Endothelial cell (in vitro differentiated cells): ENCODE measurements around the gene FMO3. TPM values are rescaled to one million over a fixed set of nuclear protein-coding genes. Genes with fewer than 3 reads are reported as not detected.

Source experiments
- DNase-seq: peaks from one replicate; pipeline ENCODE4 v3.0.0; 2021; ENCODE audit warnings: low spot score
- H3K27ac Mint-ChIP-seq: one replicate; pipeline ENCODE4 v1.8.0; 2021; ENCODE audit warnings: mixed read lengths, inconsistent platforms; ENCODE audit not compliant: unreplicated experiment
- H3K27me3 Mint-ChIP-seq: one replicate; pipeline ENCODE4 v1.8.0; 2021; ENCODE audit warnings: mild to moderate bottlenecking, moderate library complexity, mixed read lengths, inconsistent platforms; ENCODE audit not compliant: unreplicated experiment
- H3K36me3 Mint-ChIP-seq: one replicate; pipeline ENCODE4 v1.8.0; 2021; ENCODE audit warnings: mild to moderate bottlenecking, low read depth, mixed read lengths, inconsistent platforms; ENCODE audit not compliant: unreplicated experiment
- H3K4me1 Mint-ChIP-seq: one replicate; pipeline ENCODE4 v1.8.0; 2021; ENCODE audit warnings: mild to moderate bottlenecking, mixed read lengths, inconsistent platforms; ENCODE audit not compliant: unreplicated experiment
- H3K4me3 Mint-ChIP-seq: one replicate; pipeline ENCODE4 v1.8.0; 2021; ENCODE audit warnings: mild to moderate bottlenecking, mixed read lengths, inconsistent platforms; ENCODE audit not compliant: unreplicated experiment
- H3K9me3 Mint-ChIP-seq: one replicate; pipeline ENCODE4 v1.8.0; 2021; ENCODE audit warnings: mixed read lengths, inconsistent platforms; ENCODE audit not compliant: unreplicated experiment
- total RNA-seq: library from RNA; stranded (reverse); fragmentation: NEBNext Ultra II Directional; extraction: Animal tissue kit (Norgen Biotek cat#: 25700); gene quantifications from one replicate; pipeline ENCODE4 v1.2.1, GENCODE V29; 2021; ENCODE audit not compliant: unreplicated experiment
- TF ChIP-seq, protein P1 (sequence below): fragments of 200-600 bp; sonication (generic); IDR thresholded peaks from one replicate; pipeline ENCODE4 v1.5.0; 2021; ENCODE audit warnings: antibody characterized with exemption; ENCODE audit not compliant: unreplicated experiment

Gene FMO3
- total RNA-seq, 1 donor from 2014 or later: not detected

DNA sequence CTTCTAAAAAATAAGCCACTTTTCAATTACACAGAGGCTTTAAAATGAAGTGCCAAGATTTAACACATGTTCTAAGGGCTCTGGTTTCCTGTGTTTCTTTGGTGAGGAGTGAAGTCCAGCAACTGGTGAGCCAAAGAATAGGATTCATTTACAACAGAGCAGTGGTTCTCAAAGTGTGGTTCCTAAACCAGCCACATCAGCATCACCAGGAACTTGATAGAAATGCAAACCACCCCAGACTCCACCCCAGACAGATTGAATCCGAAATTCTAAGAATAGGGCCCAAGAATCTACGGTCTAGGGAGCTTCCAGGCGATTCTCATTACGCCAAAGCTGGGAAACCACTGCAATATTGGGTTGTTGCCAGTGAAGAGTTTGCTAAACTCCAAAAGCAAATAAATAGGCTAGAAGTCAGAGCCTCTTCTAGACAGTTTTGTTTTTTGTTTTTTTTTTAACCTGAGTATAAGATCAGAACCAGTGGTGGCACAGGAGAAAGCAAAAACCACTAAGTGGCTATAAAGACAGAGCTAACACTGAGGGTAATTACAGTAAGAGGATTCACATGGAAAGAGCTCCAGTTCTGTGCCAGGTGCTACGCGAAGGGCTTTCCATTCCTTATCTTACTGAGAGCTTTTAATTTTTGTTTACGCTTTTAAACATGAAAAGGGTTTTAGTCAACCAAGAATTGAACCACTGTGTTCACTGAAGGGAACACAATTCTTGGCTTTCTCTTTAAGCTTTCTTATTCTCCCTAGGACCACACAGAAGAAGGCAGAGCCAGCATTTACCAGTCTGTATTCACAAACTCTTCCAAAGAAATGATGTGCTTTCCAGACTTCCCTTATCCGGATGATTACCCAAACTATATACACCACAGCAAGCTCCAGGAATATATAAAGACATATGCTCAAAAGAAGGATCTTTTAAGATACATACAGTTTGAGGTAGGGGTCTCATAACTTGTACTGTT lies 52.0 kb downstream of the FMO3 start:
- peaks cover 2% of the 10 kb centered on the region for H3K27me3 Mint-ChIP-seq
- no peak overlapping the region for H3K4me3 Mint-ChIP-seq
- H3K36me3 Mint-ChIP-seq: no peaks in the 10 kb centered on the region
- no peaks in the 10 kb centered on the region for H3K9me3 Mint-ChIP-seq
- peaks cover 2% of the 10 kb centered on the region for H3K4me1 Mint-ChIP-seq
- TF ChIP-seq, protein P1, sequence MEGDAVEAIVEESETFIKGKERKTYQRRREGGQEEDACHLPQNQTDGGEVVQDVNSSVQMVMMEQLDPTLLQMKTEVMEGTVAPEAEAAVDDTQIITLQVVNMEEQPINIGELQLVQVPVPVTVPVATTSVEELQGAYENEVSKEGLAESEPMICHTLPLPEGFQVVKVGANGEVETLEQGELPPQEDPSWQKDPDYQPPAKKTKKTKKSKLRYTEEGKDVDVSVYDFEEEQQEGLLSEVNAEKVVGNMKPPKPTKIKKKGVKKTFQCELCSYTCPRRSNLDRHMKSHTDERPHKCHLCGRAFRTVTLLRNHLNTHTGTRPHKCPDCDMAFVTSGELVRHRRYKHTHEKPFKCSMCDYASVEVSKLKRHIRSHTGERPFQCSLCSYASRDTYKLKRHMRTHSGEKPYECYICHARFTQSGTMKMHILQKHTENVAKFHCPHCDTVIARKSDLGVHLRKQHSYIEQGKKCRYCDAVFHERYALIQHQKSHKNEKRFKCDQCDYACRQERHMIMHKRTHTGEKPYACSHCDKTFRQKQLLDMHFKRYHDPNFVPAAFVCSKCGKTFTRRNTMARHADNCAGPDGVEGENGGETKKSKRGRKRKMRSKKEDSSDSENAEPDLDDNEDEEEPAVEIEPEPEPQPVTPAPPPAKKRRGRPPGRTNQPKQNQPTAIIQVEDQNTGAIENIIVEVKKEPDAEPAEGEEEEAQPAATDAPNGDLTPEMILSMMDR: no peak
- DNase-seq: no peak
- H3K27ac Mint-ChIP-seq: no peak overlapping the region

DNA sequence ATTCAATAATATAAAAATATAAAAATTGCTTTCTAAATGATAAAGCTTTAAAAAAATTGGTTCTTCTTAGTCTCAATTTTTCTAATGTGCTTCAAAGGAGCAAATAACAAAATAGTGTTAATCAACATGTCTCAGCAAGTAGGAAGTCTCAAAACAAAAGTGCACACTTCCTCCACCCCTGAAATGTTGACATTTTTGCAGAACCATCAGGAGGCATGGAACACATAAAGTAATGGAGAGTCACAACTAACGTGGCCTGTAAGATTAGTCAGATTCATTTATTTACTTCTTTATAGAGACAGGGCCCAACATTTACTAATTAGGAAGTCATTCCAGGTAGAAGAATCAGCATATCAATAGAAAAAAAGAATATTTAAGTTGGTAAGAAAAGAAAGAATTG lies 59.5 kb downstream of the FMO3 start:
- Mint-ChIP-seq H3K9me3 (no peaks in the 10 kb centered on the region), H3K4me3 (no peak overlapping the region), H3K36me3 (no peaks in the 10 kb centered on the region), H3K27ac (no peak overlapping the region), H3K27me3 (peaks cover 2% of the 10 kb centered on the region), H3K4me1 (no peaks in the 10 kb centered on the region)
- no peak for DNase-seq
- TF ChIP-seq, protein P1: no peak

DNA sequence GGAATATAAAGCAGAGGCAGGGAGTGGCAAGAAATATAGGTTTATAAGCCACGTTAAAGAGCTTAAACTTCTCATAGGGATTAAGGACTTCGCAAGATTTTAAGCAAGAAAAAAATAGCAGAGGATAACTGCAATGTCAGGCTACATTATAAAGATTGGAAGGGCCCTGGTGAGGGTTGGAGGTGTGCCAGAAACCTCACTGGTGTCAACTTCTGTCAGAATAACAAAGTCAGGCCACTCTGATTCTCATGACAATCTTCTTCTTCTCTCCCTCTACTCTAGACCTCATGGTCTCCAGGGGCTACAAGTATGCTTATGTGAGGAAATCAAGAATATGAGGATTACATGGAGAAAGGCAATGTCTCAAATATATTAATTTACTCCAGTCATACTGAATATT lies 61.8 kb downstream of the FMO3 start:
- TF ChIP-seq, protein P1: no peak
- Mint-ChIP-seq H3K27me3 (no peaks in the 10 kb centered on the region), H3K9me3 (no peaks in the 10 kb centered on the region), H3K27ac (no peak overlapping the region), H3K36me3 (no peaks in the 10 kb centered on the region), H3K4me3 (no peak overlapping the region), H3K4me1 (no peaks in the 10 kb centered on the region)
- no peak for DNase-seq

DNA sequence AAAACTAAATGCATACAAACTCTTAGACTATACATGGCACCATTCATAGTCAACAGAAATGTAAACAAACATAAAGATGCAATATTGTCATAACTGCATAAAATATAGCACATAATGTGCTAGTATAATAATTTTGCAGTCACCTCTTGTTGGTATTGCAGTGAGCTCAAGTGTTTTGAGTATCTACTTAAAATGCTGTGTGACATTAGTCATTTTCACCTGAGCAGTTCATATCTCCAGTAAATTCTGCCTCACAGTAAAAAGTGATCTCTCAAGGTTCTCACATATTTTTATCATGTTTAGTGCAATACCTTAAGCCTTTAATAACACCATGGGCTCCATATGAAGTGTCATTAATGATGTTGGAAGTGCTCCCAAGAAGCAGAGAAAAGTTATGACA lies 64.8 kb downstream of the FMO3 start:
- H3K27me3 Mint-ChIP-seq: no peaks in the 10 kb centered on the region
- no peak overlapping the region for H3K27ac Mint-ChIP-seq
- TF ChIP-seq, protein P1: no peak
- H3K9me3 Mint-ChIP-seq: no peaks in the 10 kb centered on the region
- H3K4me3 Mint-ChIP-seq: no peak overlapping the region
- H3K36me3 Mint-ChIP-seq: no peaks in the 10 kb centered on the region
- no peaks in the 10 kb centered on the region for H3K4me1 Mint-ChIP-seq
- DNase-seq: no peak

DNA sequence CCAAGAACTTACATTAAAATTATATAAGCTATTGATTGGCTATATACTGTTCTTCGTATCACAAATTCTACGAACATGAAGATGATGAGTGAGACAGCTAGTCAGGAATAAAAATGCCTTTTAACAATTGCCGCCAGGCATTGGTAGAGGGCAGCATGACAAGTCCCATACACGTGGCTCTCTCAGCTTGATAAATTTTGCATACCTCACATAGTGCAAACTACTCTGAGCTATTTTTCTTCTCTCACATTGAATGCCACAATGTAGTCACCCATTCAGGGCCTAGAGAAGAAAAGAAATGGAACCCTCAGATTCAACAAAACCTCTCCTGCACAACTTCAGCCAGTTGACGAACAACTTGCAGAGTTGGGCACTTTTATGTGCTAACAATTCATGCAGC lies 67.4 kb downstream of the FMO3 start:
- H3K4me3 Mint-ChIP-seq: no peak overlapping the region
- no peaks in the 10 kb centered on the region for H3K36me3 Mint-ChIP-seq
- DNase-seq: no peak
- H3K27ac Mint-ChIP-seq: no peak overlapping the region
- TF ChIP-seq, protein P1: no peak
- H3K9me3 Mint-ChIP-seq: no peaks in the 10 kb centered on the region
- H3K4me1 Mint-ChIP-seq: no peaks in the 10 kb centered on the region
- H3K27me3 Mint-ChIP-seq: no peaks in the 10 kb centered on the region
